ENCODE measurements around the gene OAS1.
A peak's percentile ranks its signal among the peaks of the same experiment; 100 is the strongest.
"Not testable (repeated sequence)": the region's sequence is repeated elsewhere in the genome, so short reads cannot be mapped to it uniquely, and the experiment has no call there.

OAS1 gene

DNA sequence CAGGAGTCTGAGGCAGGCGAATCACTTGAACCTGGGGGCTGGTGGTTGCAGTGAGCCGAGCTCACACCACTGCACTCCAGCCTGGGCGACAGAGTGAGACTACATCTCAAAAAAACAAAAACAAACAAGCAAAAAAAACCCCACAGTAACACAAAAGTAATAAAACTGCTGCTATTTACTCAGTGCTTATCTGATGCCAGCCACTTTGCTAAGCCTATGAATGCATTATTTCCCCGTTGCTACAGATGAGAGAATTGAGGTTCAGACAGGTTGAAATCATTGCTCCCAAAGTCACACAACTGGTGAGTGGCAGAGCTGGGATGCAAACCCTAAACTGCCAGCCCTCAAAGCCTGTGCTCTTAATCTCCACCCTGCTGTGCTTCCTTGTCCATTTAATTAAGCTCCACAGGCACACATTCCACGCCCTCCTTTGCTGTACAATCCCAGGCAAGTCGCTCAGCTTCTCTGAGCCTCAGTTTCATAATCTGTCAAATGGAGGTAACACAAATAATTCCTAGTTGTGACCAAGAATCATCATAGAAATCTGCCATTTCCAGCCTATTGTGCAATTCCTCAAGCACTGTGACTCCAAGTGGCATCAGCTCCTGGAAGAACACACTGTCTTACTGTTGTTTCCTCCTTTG, 25.8 kb downstream of the OAS1 start:
- H3K4me3 ChIP-seq (ENCODE audit: low read depth, low read length), result no peak overlapping the region
- no peak for DNase-seq (ENCODE audit: low read depth)

- DNase-seq (ENCODE audit: low read depth), result no peak
- H3K4me3 ChIP-seq (ENCODE audit: low read depth, low read length), result no peak overlapping the region
Observed at GRCh38 chr12:112933129-112933505, 26.4 kb downstream of the OAS1 start.

DNA sequence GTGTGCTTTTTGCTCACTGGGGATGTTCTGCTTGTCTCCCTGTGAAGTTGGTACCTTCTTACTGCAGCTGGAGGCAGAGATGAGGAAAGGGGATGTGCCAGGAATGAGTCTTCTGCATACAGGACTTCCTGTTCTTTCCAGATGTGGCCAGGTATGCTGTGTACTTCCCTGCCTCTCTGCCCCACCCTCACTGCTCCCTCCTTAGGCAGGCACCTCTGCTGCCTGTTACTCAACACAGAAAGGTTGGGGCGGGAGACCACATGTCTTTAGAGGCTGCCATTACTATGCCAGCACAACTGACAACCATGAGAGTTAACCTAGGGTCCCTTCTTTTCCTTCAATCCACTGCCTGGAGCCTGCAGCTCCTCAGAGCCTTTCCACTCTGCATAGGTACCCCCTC, 29.5 kb downstream of the OAS1 start:
- H3K4me3 ChIP-seq (ENCODE audit: low read depth, low read length), result no peak overlapping the region
- no peak for DNase-seq (ENCODE audit: low read depth)

GRCh38 chr12:112936927-112937326, 30.2 kb downstream of the OAS1 start:
- no peak overlapping the region for H3K4me3 ChIP-seq (ENCODE audit: low read depth, low read length)
- DNase-seq (ENCODE audit: low read depth), result no peak

DNA sequence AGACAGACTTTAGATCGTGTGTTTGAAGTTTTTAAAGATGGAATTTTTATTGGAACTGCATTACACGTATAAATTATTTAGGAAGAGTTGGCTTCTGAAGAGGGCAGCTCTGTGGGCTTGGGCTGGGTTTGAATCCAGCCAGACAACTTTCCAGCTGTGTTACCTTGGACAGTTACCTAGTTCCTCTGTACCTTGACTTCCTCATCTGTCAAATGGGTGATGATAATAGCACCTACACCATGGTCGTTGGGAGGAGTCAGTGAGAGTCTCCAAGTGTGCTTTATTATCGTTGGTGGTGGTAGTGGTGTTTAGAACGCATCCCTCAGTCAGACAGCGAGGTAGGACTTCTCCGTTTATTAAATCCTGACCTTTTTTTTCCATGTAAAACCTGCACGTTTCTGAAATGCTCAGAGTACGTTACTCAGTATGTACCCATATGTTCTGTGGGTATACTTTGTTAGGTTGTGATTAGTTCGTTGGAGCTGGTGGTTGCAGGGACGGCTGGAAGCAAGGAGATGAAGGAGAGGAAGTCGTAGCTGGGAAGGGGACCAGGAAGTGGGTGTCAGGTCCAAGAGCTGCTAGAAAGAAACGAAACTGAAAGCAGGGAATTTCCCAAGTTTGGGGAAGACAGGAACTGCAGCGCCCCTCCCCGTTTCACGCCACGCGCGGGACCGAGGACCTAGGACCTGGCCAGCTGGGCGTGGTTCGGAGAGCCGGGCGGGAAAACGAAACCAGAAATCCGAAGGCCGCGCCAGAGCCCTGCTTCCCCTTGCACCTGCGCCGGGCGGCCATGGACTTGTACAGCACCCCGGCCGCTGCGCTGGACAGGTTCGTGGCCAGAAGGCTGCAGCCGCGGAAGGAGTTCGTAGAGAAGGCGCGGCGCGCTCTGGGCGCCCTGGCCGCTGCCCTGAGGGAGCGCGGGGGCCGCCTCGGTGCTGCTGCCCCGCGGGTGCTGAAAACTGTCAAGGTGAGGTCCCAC, 31.3 kb downstream of the OAS1 start, which contains the start of gene OAS3:
Gene OAS3, plus strand, starts transcription at position 734 of the 979 bp plus-strand sequence. Its CDS starts 57 bp downstream, at position 791.
- DNase-seq (ENCODE audit: low read depth), result peak; percentile 23
- peak within 1 kb of the TSS; percentile 65 for H3K4me3 ChIP-seq (ENCODE audit: low read depth, low read length)

DNA sequence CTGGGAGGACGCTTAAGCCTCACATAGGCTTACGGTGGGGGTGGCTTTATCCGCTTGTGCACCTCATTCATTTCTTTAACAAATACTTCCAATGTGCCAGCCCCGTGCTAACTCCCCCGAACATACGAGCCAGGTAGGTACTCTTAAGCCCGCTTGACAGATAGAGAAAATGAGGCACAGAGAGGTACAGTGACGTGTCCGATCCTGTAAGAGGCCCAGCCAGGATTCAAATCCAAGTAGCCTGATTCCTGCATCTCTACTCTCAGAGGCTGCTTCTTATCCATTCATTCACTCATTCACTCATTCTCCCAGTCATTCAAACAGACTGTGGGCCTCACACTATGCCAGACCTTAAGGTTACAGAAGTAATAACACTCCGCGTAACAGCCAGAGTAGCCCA, 32.0 kb downstream of the OAS1 start:
- DNase-seq (ENCODE audit: low read depth), result no peak

GRCh38 chr12:112939761-112940381, 33.1 kb downstream of the OAS1 start:
- H3K4me3 ChIP-seq (ENCODE audit: low read depth, low read length), result no peak overlapping the region
- no peak for DNase-seq (ENCODE audit: low read depth)

More for the DNA sequence above, 32.0 kb downstream of the OAS1 start:
- H3K4me3 ChIP-seq (ENCODE audit: low read depth, low read length), result peak overlapping the region; percentile 65

DNA sequence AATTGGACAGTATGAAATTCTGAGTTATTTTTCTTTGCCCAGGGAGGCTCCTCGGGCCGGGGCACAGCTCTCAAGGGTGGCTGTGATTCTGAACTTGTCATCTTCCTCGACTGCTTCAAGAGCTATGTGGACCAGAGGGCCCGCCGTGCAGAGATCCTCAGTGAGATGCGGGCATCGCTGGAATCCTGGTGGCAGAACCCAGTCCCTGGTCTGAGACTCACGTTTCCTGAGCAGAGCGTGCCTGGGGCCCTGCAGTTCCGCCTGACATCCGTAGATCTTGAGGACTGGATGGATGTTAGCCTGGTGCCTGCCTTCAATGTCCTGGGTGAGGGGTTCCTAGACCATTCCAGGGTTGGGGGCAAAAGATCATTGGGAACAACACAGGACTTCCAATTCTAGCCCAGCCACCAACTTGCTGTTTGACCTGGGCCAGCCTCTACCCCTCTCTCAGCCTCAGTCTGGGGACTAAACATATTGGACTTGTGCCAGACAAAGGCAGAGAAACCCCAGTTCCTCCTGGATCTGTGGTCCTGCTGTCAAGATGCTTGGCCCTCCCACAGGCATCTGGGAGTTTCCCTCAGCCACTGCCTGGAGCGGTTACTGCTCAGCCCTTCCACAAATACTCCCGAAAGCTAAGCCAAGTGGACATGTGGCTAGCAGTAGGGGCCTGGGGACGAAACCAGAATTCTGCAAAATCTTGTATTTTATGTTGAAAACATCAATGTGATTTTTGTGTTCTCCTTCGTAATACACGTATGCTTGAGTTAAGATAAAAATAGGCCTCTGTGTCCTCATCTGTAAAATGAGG, 35.0 kb downstream of the OAS1 start:
- no peak overlapping the region for H3K4me3 ChIP-seq (ENCODE audit: low read depth, low read length)
- no peak for DNase-seq (ENCODE audit: low read depth)

GRCh38 chr12:112942572-112942971, 35.8 kb downstream of the OAS1 start:
- no peak for DNase-seq (ENCODE audit: low read depth)
- no peak overlapping the region for H3K4me3 ChIP-seq (ENCODE audit: low read depth, low read length)

DNA sequence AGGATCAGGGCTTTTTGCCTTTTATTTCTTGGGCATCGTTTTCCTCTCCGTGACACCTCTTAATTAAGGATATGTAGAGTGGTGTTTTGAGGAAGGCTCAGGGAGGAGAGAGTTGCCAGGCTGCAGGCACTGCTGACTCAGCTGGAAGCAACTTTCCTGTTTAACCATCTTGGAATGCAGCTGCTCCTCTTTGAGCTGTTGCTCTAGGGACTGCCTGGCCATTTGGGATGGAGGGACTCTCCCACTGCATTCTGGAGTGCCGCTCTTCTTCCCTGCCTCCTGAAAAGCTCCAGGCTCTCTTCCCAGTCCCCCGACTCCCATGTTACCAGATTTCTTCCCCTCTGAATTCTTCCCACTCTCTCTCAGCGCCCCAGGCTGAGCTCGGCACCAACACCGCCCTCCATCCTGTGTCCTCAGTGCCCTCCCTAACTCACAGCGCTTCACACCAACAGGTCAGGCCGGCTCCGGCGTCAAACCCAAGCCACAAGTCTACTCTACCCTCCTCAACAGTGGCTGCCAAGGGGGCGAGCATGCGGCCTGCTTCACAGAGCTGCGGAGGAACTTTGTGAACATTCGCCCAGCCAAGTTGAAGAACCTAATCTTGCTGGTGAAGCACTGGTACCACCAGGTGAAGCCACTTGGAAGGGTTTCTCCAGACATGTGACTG, 37.4 kb downstream of the OAS1 start:
- no peak overlapping the region for H3K4me3 ChIP-seq (ENCODE audit: low read depth, low read length)
- no peak for DNase-seq (ENCODE audit: low read depth)

GRCh38 chr12:112945515-112945914, 38.8 kb downstream of the OAS1 start:
- no peak for DNase-seq (ENCODE audit: low read depth)
- H3K4me3 ChIP-seq (ENCODE audit: low read depth, low read length), result no peak overlapping the region

DNA sequence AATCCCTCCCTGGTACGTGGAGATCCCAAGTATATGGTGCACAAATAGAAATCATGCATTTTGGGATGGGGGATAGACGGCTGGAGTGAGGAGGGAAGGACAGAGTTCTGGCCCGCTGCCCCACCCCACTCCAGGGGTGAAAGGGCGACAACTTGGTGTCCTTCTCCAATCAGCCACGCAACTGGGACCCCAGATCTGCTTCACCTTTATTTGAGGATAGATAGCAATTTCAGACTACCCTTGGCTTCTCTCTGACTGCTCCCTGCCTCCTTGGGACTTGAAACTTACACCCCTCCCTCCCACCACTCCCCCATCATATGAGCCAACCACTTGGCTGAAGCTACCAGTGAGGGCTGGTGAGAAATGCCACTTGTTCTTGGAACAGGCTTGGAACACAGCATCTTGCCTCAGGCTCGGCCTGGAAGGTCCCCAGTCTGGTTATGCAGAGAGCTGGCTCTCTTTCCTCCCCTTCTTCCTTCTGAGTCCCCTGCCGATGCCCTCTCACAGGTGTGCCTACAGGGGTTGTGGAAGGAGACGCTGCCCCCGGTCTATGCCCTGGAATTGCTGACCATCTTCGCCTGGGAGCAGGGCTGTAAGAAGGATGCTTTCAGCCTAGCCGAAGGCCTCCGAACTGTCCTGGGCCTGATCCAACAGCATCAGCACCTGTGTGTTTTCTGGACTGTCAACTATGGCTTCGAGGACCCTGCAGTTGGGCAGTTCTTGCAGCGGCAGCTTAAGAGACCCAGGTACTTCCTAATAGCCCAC, 39.7 kb downstream of the OAS1 start:
- H3K4me3 ChIP-seq (ENCODE audit: low read depth, low read length), result no peak overlapping the region
- no peak for DNase-seq (ENCODE audit: low read depth)

DNA sequence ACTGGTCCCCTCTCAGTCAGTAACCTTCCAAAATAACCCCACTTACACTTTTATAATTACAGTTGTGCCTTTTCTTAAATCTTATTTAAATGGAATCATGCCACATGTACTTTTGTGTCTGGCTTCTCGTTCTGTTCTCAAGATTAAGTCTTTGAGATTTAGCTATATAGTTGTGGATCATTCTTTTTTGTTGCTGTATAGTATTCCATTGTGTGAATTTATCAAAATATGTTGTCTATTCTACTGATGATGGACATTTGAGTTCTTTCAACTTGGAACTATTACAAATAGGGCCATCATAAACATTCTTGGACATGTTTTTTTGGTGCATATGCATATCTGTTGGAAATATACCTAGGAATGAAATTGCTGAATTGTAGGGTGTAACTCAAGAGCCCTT, 40.6 kb downstream of the OAS1 start:
- DNase-seq (ENCODE audit: low read depth), result no peak
- no peak overlapping the region for H3K4me3 ChIP-seq (ENCODE audit: low read depth, low read length)

- DNase-seq (ENCODE audit: low read depth), result no peak
Observed at GRCh38 chr12:112947761-112948160, 41.0 kb downstream of the OAS1 start.

GRCh38 chr12:112948806-112949205, 42.0 kb downstream of the OAS1 start:
- H3K4me3 ChIP-seq (ENCODE audit: low read depth, low read length), result no peak overlapping the region
- no peak for DNase-seq (ENCODE audit: low read depth)

More at GRCh38 chr12:112947761-112948160, 41.0 kb downstream of the OAS1 start:
- H3K4me3 ChIP-seq (ENCODE audit: low read depth, low read length), result no peak overlapping the region

- no peak overlapping the region for H3K4me3 ChIP-seq (ENCODE audit: low read depth, low read length)
Observed at GRCh38 chr12:112950701-112951100, 43.9 kb downstream of the OAS1 start.

DNA sequence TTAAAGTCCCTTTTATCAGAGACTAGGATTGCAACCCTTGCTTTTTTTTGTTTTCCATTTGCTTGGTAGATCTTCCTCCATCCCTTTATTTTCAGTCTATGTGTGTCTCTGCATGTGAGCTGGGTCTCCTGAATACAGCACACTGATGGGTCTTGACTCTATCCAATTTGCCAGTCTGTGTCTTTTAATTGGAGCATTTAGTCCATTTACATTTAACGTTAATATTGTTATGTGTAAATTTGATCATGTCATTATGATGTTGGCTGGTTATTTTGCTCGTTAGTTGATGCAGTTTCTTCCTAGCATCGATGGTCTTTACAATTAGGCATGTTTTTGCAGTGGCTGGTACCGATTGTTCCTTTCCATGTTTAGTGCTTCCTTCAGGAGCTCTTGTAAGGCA, 50.4 kb downstream of the OAS1 start:
- DNase-seq (ENCODE audit: low read depth); H3K4me3 ChIP-seq (ENCODE audit: low read depth, low read length): not testable (repeated sequence)

More at GRCh38 chr12:112950701-112951100, 43.9 kb downstream of the OAS1 start:
- no peak for DNase-seq (ENCODE audit: low read depth)

- no peak overlapping the region for H3K4me3 ChIP-seq (ENCODE audit: low read depth, low read length)
- no peak for DNase-seq (ENCODE audit: low read depth)
Observed at GRCh38 chr12:112961074-112961473, 54.3 kb downstream of the OAS1 start.
